Vagina (tissue), 2 donors: ENCODE data around the gene EDRF1. TPM values are rescaled to one million over a fixed set of nuclear protein-coding genes. Genes with fewer than 3 reads are reported as not detected.

Source experiments
- DNase-seq, 2 donors: peaks; one replicate each; pipeline ENCODE4 v3.0.0-alpha.2; 2017; ENCODE audit errors: extremely low spot score in 2 of 2
- H3K27ac ChIP-seq: fragments of 200-600 bp; sonication (generic); one replicate; pipeline ENCODE4 v1.5.1; 2019
- H3K27me3 ChIP-seq: fragments of 200-600 bp; sonication (generic); one replicate; pipeline ENCODE4 v1.5.1; 2019
- H3K36me3 ChIP-seq, 2 donors: fragments of 200-600 bp; sonication (generic); one replicate each; pipeline ENCODE4 v1.5.1; 2017 to 2019
- H3K4me1 ChIP-seq: fragments of 200-600 bp; sonication (generic); one replicate; pipeline ENCODE4 v1.5.1; 2019
- H3K4me3 ChIP-seq, 2 donors: fragments of 200-600 bp; sonication (generic); 1 replicate in 1 of 2; 2 replicates in 1 of 2; pipeline ENCODE4 v1.5.1; 2016 to 2019
- H3K9me3 ChIP-seq: fragments of 200-600 bp; sonication (generic); one replicate; pipeline ENCODE4 v1.5.1; 2019
- CTCF ChIP-seq, 3 experiments: fragments of 450-650 bp in 2 of 3; fragments of 200-600 bp in 1 of 3; sonication (generic) in 1 of 3; IDR thresholded peaks; one replicate each; pipeline ENCODE4 v1.5.1; 2017 to 2019; ENCODE audit warnings: antibody characterized with exemption in 3 of 3, mild to moderate bottlenecking in 2 of 3, moderate library complexity in 2 of 3
- POLR2A ChIP-seq, 2 donors: fragments of 450-650 bp; IDR thresholded peaks; one replicate each; pipeline ENCODE4 v1.6.1; 2017; ENCODE audit warnings: antibody characterized with exemption in 2 of 2, mild to moderate bottlenecking in 2 of 2, moderate library complexity in 2 of 2
- POLR2AphosphoS5 ChIP-seq, 2 donors: sonication (generic); formaldehyde crosslinking; IDR thresholded peaks; one replicate each; pipeline ENCODE4 v1.9.0; 2017; ENCODE audit warnings: antibody characterized with exemption in 2 of 2, mild to moderate bottlenecking in 2 of 2, low read depth in 1 of 2; ENCODE audit not compliant: insufficient read depth in 1 of 2
- intact Hi-C: fragments of 100-400 bp; cut with DNase I; formaldehyde crosslinking; loops from one replicate; pipeline ENCODE4 v1.15.1; 2023
- total RNA-seq: library from RNA; depleted of rRNA; stranded (reverse); fragments of >200 nt; gene quantifications from one replicate; pipeline ENCODE4 v1.2.3, GENCODE V29; 2016

Gene EDRF1
- total RNA-seq, 1 donor from 2014 or later, result 16.5 TPM

DNA sequence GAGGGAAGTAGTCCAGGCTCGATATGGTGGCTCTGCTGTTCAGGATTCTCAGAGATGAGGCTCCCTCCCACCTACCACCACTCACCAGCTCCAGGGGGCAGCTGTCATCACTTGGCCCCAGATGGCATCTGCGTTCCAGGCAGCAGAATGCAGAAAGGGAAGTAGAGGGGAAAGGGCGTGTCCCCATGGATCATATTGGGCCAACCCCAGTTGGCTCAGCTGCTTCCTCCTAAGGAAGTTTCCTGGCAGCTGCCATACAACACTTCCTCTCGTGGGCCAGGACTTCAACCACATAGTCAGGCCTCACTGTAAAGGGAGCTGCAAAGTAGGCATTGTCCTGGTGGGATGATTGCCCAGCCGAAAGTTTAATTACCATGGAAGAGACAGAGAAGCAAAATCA, 34.9 kb upstream of the EDRF1 start:
- intact Hi-C loops, result no loop called here
- H3K9me3 ChIP-seq, result no peaks in the 10 kb centered on the region
- no peaks in the 10 kb centered on the region for H3K36me3 ChIP-seq
- H3K27ac ChIP-seq, result no peak overlapping the region
- DNase-seq, result no peak
- peaks cover 2% of the 10 kb centered on the region for H3K4me1 ChIP-seq
- no peak for TF ChIP-seq POLR2AphosphoS5 (IDR thresholded peaks at IDR 0.05; ENCODE audit: insufficient read depth in 1 of 2, low read depth in 1 of 2)
- no peak for TF ChIP-seq POLR2A (IDR thresholded peaks at IDR 0.05)
- TF ChIP-seq CTCF (IDR thresholded peaks at IDR 0.05), result no peak
- H3K4me3 ChIP-seq, result no peak overlapping the region
- H3K27me3 ChIP-seq, result no peaks in the 10 kb centered on the region

- TF ChIP-seq POLR2A (IDR thresholded peaks at IDR 0.05), result no peak
- no peak for TF ChIP-seq POLR2AphosphoS5 (IDR thresholded peaks at IDR 0.05; ENCODE audit: insufficient read depth in 1 of 2, low read depth in 1 of 2)
- TF ChIP-seq CTCF (IDR thresholded peaks at IDR 0.05), result no peak
- intact Hi-C loops, result no loop called here
- Histone ChIP-seq H3K27ac (no peak overlapping the region), H3K9me3 (no peaks in the 10 kb centered on the region), H3K4me3 (no peak overlapping the region), H3K36me3 (no peaks in the 10 kb centered on the region), H3K27me3 (no peaks in the 10 kb centered on the region), H3K4me1 (peaks cover 31% of the 10 kb centered on the region)
- DNase-seq, result no peak
These were observed 31.9 kb upstream of the EDRF1 start for GRCh38 chr10:125687507-125688185.

- no peak overlapping the region for H3K27ac ChIP-seq
- H3K9me3 ChIP-seq, result no peaks in the 10 kb centered on the region
- intact Hi-C loops, result no loop called here
- DNase-seq, result no peak
- no peaks in the 10 kb centered on the region for H3K27me3 ChIP-seq
- H3K4me3 ChIP-seq, result no peak overlapping the region
- peaks cover 48% of the 10 kb centered on the region for H3K4me1 ChIP-seq
- TF ChIP-seq CTCF (IDR thresholded peaks at IDR 0.05), result no peak
- no peak for TF ChIP-seq POLR2A (IDR thresholded peaks at IDR 0.05)
- no peak for TF ChIP-seq POLR2AphosphoS5 (IDR thresholded peaks at IDR 0.05; ENCODE audit: insufficient read depth in 1 of 2, low read depth in 1 of 2)
- H3K36me3 ChIP-seq, result no peaks in the 10 kb centered on the region
These were observed 29.4 kb upstream of the EDRF1 start for GRCh38 chr10:125689955-125690569.

GRCh38 chr10:125691160-125691981, 28.1 kb upstream of the EDRF1 start:
- H3K27ac ChIP-seq, result no peak overlapping the region
- peaks cover 52% of the 10 kb centered on the region for H3K4me1 ChIP-seq
- no peaks in the 10 kb centered on the region for H3K27me3 ChIP-seq
- TF ChIP-seq POLR2AphosphoS5 (IDR thresholded peaks at IDR 0.05; ENCODE audit: insufficient read depth in 1 of 2, low read depth in 1 of 2), result no peak
- TF ChIP-seq CTCF (IDR thresholded peaks at IDR 0.05), result no peak
- TF ChIP-seq POLR2A (IDR thresholded peaks at IDR 0.05), result no peak
- no peaks in the 10 kb centered on the region for H3K9me3 ChIP-seq
- DNase-seq, result no peak
- no peak overlapping the region for H3K4me3 ChIP-seq
- intact Hi-C loops, result no loop called here
- H3K36me3 ChIP-seq, result no peaks in the 10 kb centered on the region
